Immature natural killer cell (primary cell): ENCODE results near the gene PHACTR2. TPM values are rescaled to one million over a fixed set of nuclear protein-coding genes. Genes with fewer than 3 reads are reported as not detected.

ENCODE experiments used
- DNase-seq, 3 donors: peaks; one replicate each; pipeline ENCODE4 v3.0.0; 2022; ENCODE audit warnings: mixed read lengths in 1 of 3
- H3K27ac Mint-ChIP-seq, 6 donors: one replicate each; pipeline ENCODE4 v1.8.0; 2020; ENCODE audit warnings: mixed read lengths in 6 of 6, mild to moderate bottlenecking in 5 of 6, inconsistent platforms in 4 of 6, moderate library complexity in 3 of 6
- H3K27me3 Mint-ChIP-seq, 3 donors: one replicate each; pipeline ENCODE4 v1.8.0; 2020 to 2021; ENCODE audit warnings: low read depth in 3 of 3, mild to moderate bottlenecking in 3 of 3, mixed read lengths in 3 of 3, moderate library complexity in 3 of 3, inconsistent platforms in 1 of 3
- H3K36me3 Mint-ChIP-seq, 3 donors: one replicate each; pipeline ENCODE4 v1.8.0; 2020; ENCODE audit warnings: mixed read lengths in 3 of 3, inconsistent platforms in 2 of 3, mild to moderate bottlenecking in 2 of 3
- H3K4me1 Mint-ChIP-seq, 2 donors: one replicate each; pipeline ENCODE4 v1.8.0; 2020; ENCODE audit warnings: inconsistent platforms in 2 of 2, mild to moderate bottlenecking in 2 of 2, mixed read lengths in 2 of 2, moderate library complexity in 1 of 2
- H3K4me3 Mint-ChIP-seq, 5 donors: one replicate each; pipeline ENCODE4 v1.8.0; 2020; ENCODE audit warnings: mild to moderate bottlenecking in 5 of 5, mixed read lengths in 5 of 5, inconsistent platforms in 3 of 5, moderate library complexity in 3 of 5
- H3K9me3 Mint-ChIP-seq, 6 donors: one replicate each; pipeline ENCODE4 v1.8.0; 2020; ENCODE audit warnings: mild to moderate bottlenecking in 6 of 6, mixed read lengths in 6 of 6, inconsistent platforms in 4 of 6, moderate library complexity in 3 of 6
- polyA plus RNA-seq, 3 donors: library from polyadenylated mRNA; unstranded; fragments of 300-500 nt; fragmentation: Illumina TruSeq; gene quantifications; one replicate each; pipeline ENCODE4 v1.2.3, GENCODE V29; 2021

Gene PHACTR2
- polyA plus RNA-seq, 3 donors from 2014 or later = 3.5 to 16.5 (median 9.4) TPM

DNA sequence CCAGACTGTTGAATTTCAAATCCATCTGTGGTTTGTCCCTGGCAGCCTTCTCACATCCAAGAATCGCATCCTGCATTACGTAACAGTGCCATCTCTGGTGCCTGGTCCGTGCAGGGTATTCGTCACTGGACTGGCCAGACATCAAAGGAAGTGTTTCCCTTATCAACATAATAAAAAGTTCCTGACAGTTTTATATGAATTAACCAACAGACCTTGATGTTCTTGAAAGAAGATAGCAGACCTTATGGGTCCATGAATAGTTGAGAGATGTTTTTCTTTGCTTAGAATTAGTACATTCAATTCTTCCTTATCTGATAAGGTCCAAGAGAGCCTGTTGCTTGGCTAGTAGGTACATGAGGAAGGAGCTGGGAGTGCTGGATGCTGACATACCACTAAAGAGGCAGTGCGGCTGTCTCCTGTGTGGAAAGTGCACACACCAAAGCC is 77.6 kb downstream of the PHACTR2 start:
- H3K27me3 Mint-ChIP-seq = no peaks in the 10 kb centered on the region
- peaks cover 0 to 28% (median 3%) of the 10 kb centered on the region in 3 donors for H3K36me3 Mint-ChIP-seq
- no peak overlapping the region for H3K27ac Mint-ChIP-seq
- no peaks in the 10 kb centered on the region for H3K9me3 Mint-ChIP-seq
- no peak overlapping the region for H3K4me3 Mint-ChIP-seq
- DNase-seq = no peak
- H3K4me1 Mint-ChIP-seq = peaks cover 0 to 8% of the 10 kb centered on the region in 2 donors

DNA sequence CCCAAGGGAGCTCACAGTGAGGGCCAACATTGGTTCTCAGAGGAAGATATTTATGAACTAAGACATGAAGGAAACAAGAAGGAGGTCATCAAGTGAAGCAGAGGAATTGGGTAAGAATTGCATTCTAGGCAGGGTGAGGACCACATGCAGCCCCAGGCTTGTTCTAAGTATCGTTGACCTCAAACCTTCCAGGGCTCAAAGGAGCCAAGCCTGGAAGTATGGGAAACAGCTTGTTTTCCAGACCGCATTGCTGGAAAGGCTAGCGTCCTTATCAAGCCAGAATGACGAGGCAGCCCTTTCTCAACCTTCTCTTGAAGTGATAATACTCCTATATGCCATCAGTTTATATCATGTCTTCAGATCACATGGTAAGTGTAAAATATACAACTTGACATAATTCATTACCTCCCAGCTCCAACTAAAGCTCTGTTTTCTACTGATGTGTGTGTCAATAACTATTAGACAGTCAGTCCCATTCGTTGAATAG is 79.6 kb downstream of the PHACTR2 start:
- peaks cover 0 to 40% (median 3%) of the 10 kb centered on the region in 3 donors for H3K36me3 Mint-ChIP-seq
- H3K4me3 Mint-ChIP-seq = no peak overlapping the region
- H3K9me3 Mint-ChIP-seq = no peaks in the 10 kb centered on the region
- peaks cover 0 to 10% of the 10 kb centered on the region in 2 donors for H3K4me1 Mint-ChIP-seq
- DNase-seq = no peak
- H3K27ac Mint-ChIP-seq = no peak overlapping the region
- no peaks in the 10 kb centered on the region for H3K27me3 Mint-ChIP-seq

DNA sequence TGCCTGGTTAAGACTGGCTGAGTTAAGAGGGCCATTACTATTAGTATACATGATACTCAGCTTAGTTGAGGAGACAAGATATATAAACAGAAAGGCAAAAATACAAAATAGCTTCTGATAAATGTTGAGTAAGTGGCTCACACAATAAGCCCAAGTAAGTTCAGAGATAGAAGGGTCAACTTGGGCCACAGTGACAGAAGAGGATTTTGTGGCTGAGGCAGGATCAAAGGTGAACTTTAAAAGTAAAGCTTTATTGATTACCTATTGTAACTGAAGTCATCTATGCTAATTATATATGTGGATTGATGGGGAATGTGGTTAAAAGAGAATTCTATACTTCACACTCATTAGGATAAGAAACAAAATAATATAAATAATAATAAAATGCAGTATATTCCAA is 80.8 kb downstream of the PHACTR2 start:
- H3K27ac Mint-ChIP-seq = no peak overlapping the region

DNA sequence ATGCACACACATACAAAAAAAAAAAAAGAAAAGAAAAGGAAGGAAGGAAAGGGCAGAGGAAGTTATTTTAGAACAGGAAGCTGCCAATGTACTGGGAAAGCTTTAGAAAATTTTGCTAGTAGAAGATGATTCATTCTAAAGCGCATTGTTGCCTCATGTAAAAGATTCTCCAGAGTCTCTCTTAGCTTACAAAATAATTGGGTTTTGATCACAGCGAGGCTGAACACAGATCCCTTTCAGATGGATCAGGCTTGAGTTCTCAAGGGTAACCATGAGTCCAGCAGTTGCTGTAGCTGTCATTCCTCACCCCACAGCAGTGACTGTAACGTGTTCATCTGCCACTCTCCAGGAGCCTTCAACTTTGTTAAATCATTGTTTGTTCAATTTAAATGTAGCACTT is 81.9 kb downstream of the PHACTR2 start:
- peaks cover 0 to 10% of the 10 kb centered on the region in 2 donors for H3K4me1 Mint-ChIP-seq
- H3K4me3 Mint-ChIP-seq = no peak overlapping the region
- peaks cover 0 to 42% (median 7%) of the 10 kb centered on the region in 3 donors for H3K36me3 Mint-ChIP-seq
- H3K9me3 Mint-ChIP-seq = no peaks in the 10 kb centered on the region
- no peaks in the 10 kb centered on the region for H3K27me3 Mint-ChIP-seq
- DNase-seq = no peak
- no peak overlapping the region for H3K27ac Mint-ChIP-seq

More for the DNA sequence above, 80.8 kb downstream of the PHACTR2 start:
- H3K4me1 Mint-ChIP-seq = peaks cover 0 to 10% of the 10 kb centered on the region in 2 donors
- H3K4me3 Mint-ChIP-seq = no peak overlapping the region
- no peaks in the 10 kb centered on the region for H3K27me3 Mint-ChIP-seq
- no peak for DNase-seq
- H3K36me3 Mint-ChIP-seq = peaks cover 0 to 39% (median 3%) of the 10 kb centered on the region in 3 donors
- H3K9me3 Mint-ChIP-seq = no peaks in the 10 kb centered on the region

DNA sequence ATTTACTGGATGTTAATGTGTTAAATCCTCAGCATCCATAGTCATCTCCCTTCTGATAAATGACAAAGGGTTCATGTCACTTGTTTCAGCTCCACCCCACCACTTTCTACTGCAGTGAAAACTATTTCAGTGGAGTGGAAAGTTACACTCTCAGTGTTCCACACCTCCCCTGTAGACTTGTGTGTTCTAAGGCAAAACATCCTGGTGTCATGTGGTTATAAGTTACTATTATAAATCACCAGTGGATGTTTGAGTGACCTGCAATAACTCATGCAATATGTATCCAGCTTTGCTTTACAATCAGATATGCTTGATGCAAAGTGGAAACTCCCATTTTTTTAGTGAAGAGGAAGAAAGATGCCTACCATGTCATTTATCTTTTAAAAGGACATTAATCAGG is 83.3 kb downstream of the PHACTR2 start:
- Mint-ChIP-seq H3K4me1 (peaks cover 0 to 10% of the 10 kb centered on the region in 2 donors), H3K9me3 (no peaks in the 10 kb centered on the region), H3K4me3 (no peak overlapping the region), H3K27me3 (no peaks in the 10 kb centered on the region), H3K36me3 (peaks cover 3 to 37% (median 7%) of the 10 kb centered on the region in 3 donors), H3K27ac (no peak overlapping the region)
- DNase-seq = no peak

DNA sequence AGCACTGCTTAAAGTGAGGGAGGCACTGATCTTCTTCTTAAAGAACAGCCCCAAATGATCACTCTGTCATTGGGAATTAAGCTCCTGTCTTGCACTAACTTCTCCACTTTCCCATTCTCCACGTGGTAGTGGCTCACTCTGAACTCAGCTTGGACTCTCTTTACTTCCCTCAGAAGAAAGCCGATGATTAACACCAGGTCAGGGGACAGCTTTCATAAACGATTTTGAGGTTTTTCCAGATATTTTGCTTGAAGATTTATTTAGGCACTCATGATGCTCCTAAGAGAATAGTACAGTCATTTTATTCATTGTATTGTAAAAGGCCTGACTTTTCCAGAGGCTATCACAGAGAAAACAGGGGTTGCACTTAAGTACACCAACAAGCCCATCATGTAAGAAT is 84.4 kb downstream of the PHACTR2 start:
- no peak overlapping the region for H3K4me3 Mint-ChIP-seq
- DNase-seq = no peak
- peaks cover 0 to 10% of the 10 kb centered on the region in 2 donors for H3K4me1 Mint-ChIP-seq
- no peaks in the 10 kb centered on the region for H3K27me3 Mint-ChIP-seq
- peaks cover 6 to 43% (median 12%) of the 10 kb centered on the region in 3 donors for H3K36me3 Mint-ChIP-seq
- no peaks in the 10 kb centered on the region for H3K9me3 Mint-ChIP-seq
- no peak overlapping the region for H3K27ac Mint-ChIP-seq

DNA sequence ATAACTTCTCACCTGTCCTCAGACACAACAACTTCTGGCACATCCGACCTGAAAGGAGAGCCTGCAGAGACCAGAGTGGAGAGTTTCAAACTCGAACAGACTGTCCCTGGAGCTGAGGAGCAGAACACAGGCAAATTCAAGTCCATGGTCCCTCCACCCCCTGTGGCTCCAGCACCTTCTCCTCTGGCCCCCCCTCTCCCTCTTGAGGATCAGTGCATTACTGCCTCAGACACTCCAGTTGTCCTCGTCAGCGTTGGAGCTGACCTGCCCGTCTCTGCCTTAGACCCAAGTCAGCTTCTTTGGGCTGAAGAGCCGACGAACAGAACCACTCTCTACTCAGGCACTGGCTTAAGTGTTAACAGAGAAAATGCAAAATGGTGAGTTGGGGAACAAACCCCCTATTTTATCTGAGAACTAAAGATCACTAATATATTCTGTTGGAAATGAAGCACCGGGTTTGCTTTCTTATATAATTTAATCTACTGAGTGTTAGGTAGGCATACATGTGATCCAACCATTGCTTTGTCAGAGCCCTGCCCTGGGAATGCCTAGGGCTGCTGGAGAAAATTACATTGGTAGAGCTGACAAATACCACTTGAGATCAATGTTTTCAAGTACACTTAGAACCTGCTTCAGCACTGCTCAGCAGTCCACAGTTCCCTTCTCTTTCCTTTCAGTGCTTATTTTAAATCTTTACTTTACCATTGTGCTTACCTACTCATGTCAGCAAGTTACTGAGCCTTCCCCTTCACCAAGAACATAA is 87.8 kb downstream of the PHACTR2 start:
- H3K4me3 Mint-ChIP-seq = no peak overlapping the region
- H3K4me1 Mint-ChIP-seq = no peaks in the 10 kb centered on the region
- H3K27ac Mint-ChIP-seq = no peak overlapping the region
- H3K36me3 Mint-ChIP-seq = peaks cover 21 to 53% (median 34%) of the 10 kb centered on the region in 3 donors
- no peaks in the 10 kb centered on the region for H3K27me3 Mint-ChIP-seq
- DNase-seq = no peak
- no peaks in the 10 kb centered on the region for H3K9me3 Mint-ChIP-seq

DNA sequence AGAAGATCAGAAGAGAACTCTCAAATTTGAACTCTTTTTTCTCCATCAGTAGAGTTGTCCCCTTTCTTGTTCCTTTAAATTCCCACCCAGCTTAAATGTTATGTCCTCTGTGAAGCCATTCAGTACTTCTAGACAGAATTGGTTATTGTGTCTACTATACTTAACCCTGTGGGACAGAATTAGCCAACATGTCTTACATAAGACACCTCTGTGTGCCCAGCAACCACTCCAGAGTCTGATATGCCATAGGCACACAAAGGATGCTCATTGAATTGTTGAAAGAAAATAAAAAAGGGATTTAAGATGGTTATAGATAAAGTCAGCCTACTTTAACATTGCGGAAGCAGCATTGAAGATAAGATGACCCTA is 88.4 kb downstream of the PHACTR2 start:
- no peaks in the 10 kb centered on the region for H3K4me1 Mint-ChIP-seq
- no peak overlapping the region for H3K4me3 Mint-ChIP-seq
- DNase-seq = no peak
- peaks cover 21 to 50% (median 34%) of the 10 kb centered on the region in 3 donors for H3K36me3 Mint-ChIP-seq
- no peaks in the 10 kb centered on the region for H3K27me3 Mint-ChIP-seq
- H3K9me3 Mint-ChIP-seq = no peaks in the 10 kb centered on the region
- H3K27ac Mint-ChIP-seq = no peak overlapping the region

DNA sequence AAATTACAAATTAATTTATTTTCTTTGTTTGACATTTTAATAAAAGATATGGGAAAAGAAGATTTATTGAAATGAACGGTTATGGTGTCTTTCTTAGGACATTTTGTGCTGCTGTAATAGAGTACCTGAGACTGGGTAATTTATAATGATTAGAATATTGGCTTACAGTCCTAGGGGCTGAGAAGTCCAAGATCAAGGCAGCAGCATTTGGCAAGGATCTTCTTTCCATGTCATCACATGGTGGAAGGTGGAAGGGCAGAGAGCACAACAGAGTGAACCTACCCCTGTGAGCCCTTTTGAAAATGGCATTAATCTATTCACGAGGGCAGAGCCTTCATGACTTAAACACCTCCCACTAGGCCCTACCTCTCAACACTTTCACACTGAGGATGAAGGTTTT is 89.7 kb downstream of the PHACTR2 start:
- H3K4me1 Mint-ChIP-seq = no peaks in the 10 kb centered on the region
- no peak for DNase-seq
- H3K4me3 Mint-ChIP-seq = no peak overlapping the region
- no peak overlapping the region for H3K27ac Mint-ChIP-seq
- no peaks in the 10 kb centered on the region for H3K27me3 Mint-ChIP-seq
- H3K36me3 Mint-ChIP-seq = peaks cover 21 to 49% (median 38%) of the 10 kb centered on the region in 3 donors
- H3K9me3 Mint-ChIP-seq = no peaks in the 10 kb centered on the region

DNA sequence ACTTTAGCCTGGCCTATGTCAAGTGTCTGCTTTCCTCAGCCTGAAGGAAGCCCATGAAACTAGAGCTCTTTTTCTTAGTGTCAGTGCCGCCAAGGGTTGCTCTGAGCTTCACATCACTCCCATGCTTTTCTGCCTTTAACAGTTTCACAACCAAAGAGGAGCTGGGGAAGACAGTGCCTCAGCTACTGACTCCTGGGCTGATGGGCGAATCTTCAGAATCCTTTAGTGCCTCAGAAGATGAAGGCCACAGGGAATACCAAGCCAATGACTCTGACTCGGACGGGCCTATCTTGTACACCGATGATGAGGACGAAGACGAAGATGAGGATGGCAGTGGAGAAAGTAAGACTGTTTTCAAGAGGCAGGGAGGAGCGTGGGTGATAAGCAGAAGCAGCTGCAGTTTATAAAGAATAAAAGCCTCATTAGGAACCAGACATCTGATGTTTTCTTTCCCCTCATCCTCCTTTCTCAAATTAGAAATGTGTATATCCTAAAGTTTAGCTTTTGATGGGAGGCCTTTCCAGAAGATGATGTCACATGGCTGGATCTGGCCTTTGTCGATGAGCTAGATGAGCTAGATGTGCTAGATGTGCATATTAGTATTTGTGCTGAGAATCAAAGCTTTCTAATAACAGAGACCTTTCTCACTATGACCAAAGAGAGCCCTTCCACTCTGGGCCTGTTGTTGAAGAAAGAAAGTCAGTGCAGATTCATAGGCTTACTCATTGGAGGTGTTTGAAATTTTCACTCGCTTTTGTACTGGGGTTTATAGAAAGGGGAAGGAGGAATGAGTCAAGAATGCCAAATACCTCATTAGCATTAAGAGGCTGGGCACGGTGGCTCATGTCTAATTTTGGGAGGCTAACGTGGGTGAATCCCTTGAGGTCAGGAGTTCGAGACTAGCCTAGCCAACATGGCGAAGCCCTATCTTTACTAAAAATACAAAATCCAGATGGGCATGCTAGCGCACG is 94.6 kb downstream of the PHACTR2 start:
- no peak for DNase-seq
- no peaks in the 10 kb centered on the region for H3K4me1 Mint-ChIP-seq
- no peaks in the 10 kb centered on the region for H3K9me3 Mint-ChIP-seq
- no peaks in the 10 kb centered on the region for H3K27me3 Mint-ChIP-seq
- H3K4me3 Mint-ChIP-seq = no peak overlapping the region
- H3K36me3 Mint-ChIP-seq = peaks cover 20 to 54% (median 32%) of the 10 kb centered on the region in 3 donors
- H3K27ac Mint-ChIP-seq = no peak overlapping the region

DNA sequence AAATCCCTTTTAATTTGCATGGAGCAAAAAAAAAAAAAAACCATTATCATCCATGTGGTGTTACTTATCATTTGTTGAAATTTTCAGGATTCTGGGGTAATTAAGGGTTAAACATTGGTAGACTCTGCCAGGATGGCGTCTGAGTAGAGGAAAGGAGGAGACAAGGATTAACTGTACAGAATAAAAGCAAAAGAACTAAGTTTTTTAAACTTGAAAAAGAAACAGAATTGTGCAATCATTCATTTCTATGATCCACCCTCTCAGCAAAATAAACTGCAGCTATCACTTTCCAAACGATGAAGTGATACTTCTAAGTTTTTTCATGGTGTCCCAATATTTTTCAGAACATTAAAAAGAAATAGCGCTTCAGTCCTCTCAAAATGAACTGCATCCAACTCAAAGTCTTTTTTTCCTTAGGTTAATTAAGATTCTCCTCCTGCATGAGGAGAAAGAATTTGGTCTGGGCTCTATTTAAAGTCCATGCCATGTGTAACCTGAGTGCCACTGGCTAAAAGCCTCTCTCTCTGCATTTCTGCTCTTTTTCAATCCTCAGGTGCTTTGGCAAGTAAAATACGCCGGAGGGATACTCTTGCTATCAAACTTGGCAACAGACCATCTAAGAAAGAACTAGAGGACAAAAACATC is 95.9 kb downstream of the PHACTR2 start:
- no peaks in the 10 kb centered on the region for H3K4me1 Mint-ChIP-seq
- H3K9me3 Mint-ChIP-seq = no peaks in the 10 kb centered on the region
- H3K36me3 Mint-ChIP-seq = peaks cover 13 to 48% (median 22%) of the 10 kb centered on the region in 3 donors
- H3K27me3 Mint-ChIP-seq = no peaks in the 10 kb centered on the region
- no peak overlapping the region for H3K27ac Mint-ChIP-seq
- H3K4me3 Mint-ChIP-seq = no peak overlapping the region
- DNase-seq = no peak

DNA sequence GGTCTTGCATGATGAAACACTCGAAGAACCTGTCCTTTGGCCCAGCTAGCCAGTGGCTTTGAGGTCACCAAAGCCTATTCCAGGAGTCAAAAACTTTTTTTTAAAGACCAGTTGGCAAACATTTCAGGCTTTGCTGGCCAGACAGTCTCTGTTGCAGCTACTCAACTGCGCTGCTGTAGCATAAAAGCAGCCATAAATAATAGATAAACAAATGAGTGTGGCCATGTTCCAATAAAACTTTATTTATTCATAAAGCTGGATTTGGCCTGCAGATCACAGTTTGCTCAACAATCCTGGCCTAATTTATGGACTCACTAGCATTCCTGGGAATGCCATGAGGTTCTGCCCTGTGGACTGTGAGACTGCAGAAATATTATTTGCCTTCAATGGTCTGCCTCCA is 96.6 kb downstream of the PHACTR2 start:
- Mint-ChIP-seq H3K27ac (no peak overlapping the region), H3K36me3 (peaks cover 9 to 48% (median 24%) of the 10 kb centered on the region in 3 donors), H3K4me3 (no peak overlapping the region), H3K27me3 (no peaks in the 10 kb centered on the region), H3K9me3 (no peaks in the 10 kb centered on the region), H3K4me1 (no peaks in the 10 kb centered on the region)
- DNase-seq = no peak

DNA sequence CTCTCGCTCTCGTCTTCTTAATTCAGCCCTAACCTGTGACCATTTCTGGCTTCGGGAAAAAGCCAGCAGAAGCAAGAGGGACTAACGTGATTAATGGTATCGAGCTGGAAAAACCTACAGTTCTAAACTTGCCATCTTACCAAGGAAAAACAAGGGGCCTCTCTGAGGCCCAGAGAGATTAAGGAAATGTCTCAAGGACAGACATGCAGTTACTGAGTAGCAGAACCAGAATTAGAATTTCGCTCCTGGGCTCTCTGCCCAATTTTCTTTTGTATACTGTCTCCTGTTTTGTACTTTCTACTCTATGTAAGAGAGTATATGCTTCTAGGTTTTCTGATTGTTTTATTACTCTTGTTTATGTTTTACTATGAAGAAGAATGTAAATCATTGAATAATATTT is 97.6 kb downstream of the PHACTR2 start:
- no peaks in the 10 kb centered on the region for H3K9me3 Mint-ChIP-seq
- H3K27me3 Mint-ChIP-seq = no peaks in the 10 kb centered on the region
- no peak overlapping the region for H3K27ac Mint-ChIP-seq
- DNase-seq = no peak
- H3K36me3 Mint-ChIP-seq = peaks cover 5 to 50% (median 17%) of the 10 kb centered on the region in 3 donors
- no peak overlapping the region for H3K4me3 Mint-ChIP-seq
- no peaks in the 10 kb centered on the region for H3K4me1 Mint-ChIP-seq
